Mesenchymal stem cell (in vitro differentiated cells and primary cell): ENCODE results near the gene SLC6A17.
A peak's percentile ranks its signal among the peaks of the same experiment; 100 is the strongest.

Experiments used
- DNase-seq: peaks from one replicate; pipeline ENCODE4 v3.0.0-alpha.2; 2013
- H2AFZ ChIP-seq: one replicate; pipeline ENCODE4 v1.6.1; 2013; ENCODE audit warnings: low read depth, mild to moderate bottlenecking, control low read depth, inconsistent platforms, low read length, moderate library complexity
- H2AK5ac ChIP-seq: 2 replicates; pipeline ENCODE4 v1.6.1; 2013; ENCODE audit warnings: low read length, moderate library complexity, mild to moderate bottlenecking, inconsistent platforms; ENCODE audit not compliant: severe bottlenecking
- H2BK120ac ChIP-seq: one replicate; pipeline ENCODE4 v1.6.1; 2013; ENCODE audit warnings: low read depth, mild to moderate bottlenecking, inconsistent platforms, low read length, moderate library complexity
- H2BK12ac ChIP-seq, 2 experiments: one replicate each; pipeline ENCODE4 v1.6.1; 2013; ENCODE audit warnings: inconsistent platforms in 2 of 2, low read length in 2 of 2, mild to moderate bottlenecking in 2 of 2, moderate library complexity in 2 of 2, control low read depth in 1 of 2
- H2BK15ac ChIP-seq: one replicate; pipeline ENCODE4 v1.6.1; 2013; ENCODE audit warnings: mild to moderate bottlenecking, low read depth, inconsistent platforms; ENCODE audit not compliant: poor library complexity, severe bottlenecking
- H2BK5ac ChIP-seq: 2 replicates; pipeline ENCODE4 v1.6.1; 2013; ENCODE audit warnings: low read depth, mild to moderate bottlenecking, low read length, control low read depth, inconsistent platforms; ENCODE audit not compliant: poor library complexity, severe bottlenecking
- H3K14ac ChIP-seq, 2 experiments: one replicate each; pipeline ENCODE4 v1.6.1; 2013; ENCODE audit warnings: inconsistent platforms in 2 of 2, low read length in 2 of 2, control low read depth in 1 of 2, mild to moderate bottlenecking in 1 of 2, moderate library complexity in 1 of 2
- H3K18ac ChIP-seq, 2 experiments: one replicate each; pipeline ENCODE4 v1.6.1; 2013; ENCODE audit warnings: inconsistent platforms in 2 of 2, low read length in 2 of 2, control low read depth in 1 of 2, low read depth in 1 of 2, mild to moderate bottlenecking in 1 of 2
- H3K23ac ChIP-seq, 2 experiments: one replicate each; pipeline ENCODE4 v1.6.1; 2013; ENCODE audit warnings: inconsistent platforms in 2 of 2, low read length in 2 of 2, mild to moderate bottlenecking in 2 of 2, moderate library complexity in 2 of 2, control low read depth in 1 of 2
- H3K27ac ChIP-seq: 2 replicates; pipeline ENCODE4 v1.5.1; 2013; ENCODE audit warnings: mild to moderate bottlenecking, moderate library complexity, low read length, control low read depth, inconsistent platforms; ENCODE audit not compliant: poor library complexity, severe bottlenecking
- H3K27me3 ChIP-seq, 2 experiments: 2 replicates each; pipeline versions ENCODE4 v1.6.1 to v1.7.0; 2013; ENCODE audit warnings: low read length in 2 of 2, mild to moderate bottlenecking in 2 of 2, moderate library complexity in 2 of 2, control low read depth in 1 of 2, inconsistent platforms in 1 of 2; ENCODE audit not compliant: control insufficient read depth in 1 of 2, insufficient read depth in 1 of 2
- H3K36me3 ChIP-seq, 2 experiments: 2 replicates each; pipeline versions ENCODE4 v1.6.1 to v1.7.0; 2013; ENCODE audit warnings: low read length in 2 of 2, control low read depth in 1 of 2, inconsistent platforms in 1 of 2, low read depth in 1 of 2, mild to moderate bottlenecking in 1 of 2; ENCODE audit not compliant: insufficient read depth in 2 of 2, control insufficient read depth in 1 of 2
- H3K4ac ChIP-seq, 2 experiments: one replicate each; pipeline ENCODE4 v1.6.1; 2013; ENCODE audit warnings: inconsistent platforms in 2 of 2, low read length in 2 of 2, mild to moderate bottlenecking in 2 of 2, moderate library complexity in 2 of 2, control low read depth in 1 of 2, low read depth in 1 of 2
- H3K4me1 ChIP-seq: 2 replicates; pipeline ENCODE4 v1.6.1; 2013; ENCODE audit warnings: low read depth, low read length, control low read depth; ENCODE audit not compliant: control insufficient read depth, insufficient read depth
- H3K4me2 ChIP-seq: 2 replicates; pipeline ENCODE4 v1.6.1; 2013; ENCODE audit warnings: low read length, mild to moderate bottlenecking, inconsistent platforms; ENCODE audit not compliant: poor library complexity, severe bottlenecking
- H3K4me3 ChIP-seq, 2 experiments: 2 replicates each; pipeline versions ENCODE4 v1.5.1 to v1.7.0; 2013; ENCODE audit warnings: low read length in 2 of 2, mild to moderate bottlenecking in 2 of 2, control low read depth in 1 of 2, low read depth in 1 of 2; ENCODE audit not compliant: insufficient read depth in 1 of 2
- H3K79me1 ChIP-seq: replicated peaks from 2 replicates; pipeline ENCODE4 v1.6.1; 2013; ENCODE audit warnings: mild to moderate bottlenecking, control low read depth, low read length, inconsistent platforms; ENCODE audit not compliant: poor library complexity, severe bottlenecking
- H3K9ac ChIP-seq: 2 replicates; pipeline ENCODE4 v1.7.0; 2013; ENCODE audit warnings: mild to moderate bottlenecking, low read length, moderate library complexity
- H3K9me3 ChIP-seq: 2 replicates; pipeline ENCODE4 v1.7.0; 2013; ENCODE audit warnings: mild to moderate bottlenecking, low read length; ENCODE audit not compliant: control insufficient read depth
- H4K8ac ChIP-seq: one replicate; pipeline ENCODE4 v1.6.1; 2013; ENCODE audit warnings: inconsistent platforms, mild to moderate bottlenecking, low read length, moderate library complexity
- H4K91ac ChIP-seq: one replicate; pipeline ENCODE4 v1.6.1; 2013; ENCODE audit warnings: mild to moderate bottlenecking, low read length, inconsistent platforms
- WGBS: methylation state at CpG from one replicate; pipeline ENCODE4 v1.1.7; 2013; ENCODE audit warnings: mixed read lengths; 5-methylcytosine and 5-hydroxymethylcytosine counted together

Gene SLC6A17

DNA sequence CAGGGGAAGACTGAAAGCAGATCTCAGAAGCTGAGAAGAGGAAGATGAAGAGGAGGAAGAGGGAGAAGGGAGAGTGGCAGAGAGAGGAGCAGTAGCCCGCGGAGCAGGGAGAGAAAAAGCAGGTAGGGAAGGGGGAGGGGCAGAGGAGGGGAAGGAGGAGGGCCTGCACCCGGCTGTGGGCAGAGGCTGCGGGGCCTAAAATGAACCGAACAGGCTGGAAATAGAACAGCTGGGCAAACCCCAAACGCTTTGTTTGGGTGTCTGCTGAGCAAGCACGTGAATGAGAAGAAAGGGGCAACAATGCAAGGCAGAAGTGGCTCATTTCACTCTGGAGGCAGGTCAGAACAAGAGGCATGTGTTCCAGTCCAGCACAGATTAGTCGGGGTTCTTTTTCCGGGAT, 93.3 kb downstream of the SLC6A17 start:
- no peaks in the 10 kb centered on the region for H3K9me3 ChIP-seq

DNA sequence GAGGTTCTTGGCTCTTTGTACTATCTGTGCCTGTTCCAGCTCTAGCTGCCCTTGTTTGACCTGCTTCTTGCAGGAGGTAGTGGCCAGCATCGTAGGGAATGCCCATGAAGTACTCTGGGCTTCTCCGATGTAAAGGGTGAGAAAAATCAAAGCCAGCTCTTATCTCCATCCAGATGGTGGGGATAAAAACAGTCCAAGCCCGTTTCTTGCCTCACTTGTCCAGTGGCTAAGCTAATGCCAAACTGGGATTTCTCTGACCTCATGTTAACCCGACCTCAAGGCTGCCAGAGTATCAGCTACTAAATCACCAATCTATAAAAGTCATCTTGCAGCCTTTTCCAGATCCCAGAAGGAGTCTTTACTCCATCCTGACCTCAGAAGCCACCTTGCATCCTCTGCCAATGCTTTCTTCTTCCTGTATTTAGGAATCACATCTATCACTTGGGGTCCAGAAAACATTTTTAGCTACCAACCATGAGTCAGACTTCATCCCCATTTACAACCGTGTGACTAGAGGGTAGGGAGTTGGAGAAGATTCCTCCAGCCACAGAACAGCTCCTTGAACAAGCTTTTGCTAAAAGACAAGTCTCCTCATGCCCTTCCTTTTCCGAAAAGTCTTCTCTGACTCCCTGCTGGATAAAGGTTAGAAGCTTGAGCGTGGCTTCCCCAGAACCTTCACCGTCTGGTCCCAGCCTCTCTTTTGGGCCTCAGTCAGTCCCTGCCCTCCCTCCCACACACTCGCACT, 95.8 kb downstream of the SLC6A17 start:
- Histone ChIP-seq H3K79me1 (no peaks in the 10 kb centered on the region), H3K4me3 (no peak overlapping the region), H3K27me3 (peaks cover 0 to 49% of the 10 kb centered on the region in 2 experiments), H4K91ac (no peak overlapping the region), H2BK120ac (no peak overlapping the region), H4K8ac (no peak overlapping the region), H3K9me3 (no peaks in the 10 kb centered on the region), H2AK5ac (no peak overlapping the region), H3K36me3 (no peaks in the 10 kb centered on the region), H3K4ac (no peak overlapping the region), H2AFZ (no peak overlapping the region), H3K9ac (peak overlapping the region; percentile 16), H3K14ac (no peak overlapping the region), H3K23ac (no peak overlapping the region), H3K27ac (no peak overlapping the region), H2BK12ac (no peak overlapping the region), H2BK15ac (no peak overlapping the region), H3K4me1 (no peaks in the 10 kb centered on the region), H3K18ac (no peak overlapping the region), H3K4me2 (no peak overlapping the region), H2BK5ac (no peak overlapping the region)
- DNase-seq, result no peak
- 75% methylated on average over 9 of the region's 9 CpGs for WGBS

More for the DNA sequence above, 93.3 kb downstream of the SLC6A17 start:
- no peak overlapping the region for H3K27ac ChIP-seq
- WGBS, result 28% methylated on average over 9 of the region's 9 CpGs
- H2BK15ac ChIP-seq, result no peak overlapping the region
- H3K4me1 ChIP-seq, result no peaks in the 10 kb centered on the region
- H3K23ac ChIP-seq, result no peak overlapping the region
- H3K27me3 ChIP-seq, result peaks cover 0 to 64% of the 10 kb centered on the region in 2 experiments
- H2BK12ac ChIP-seq, result no peak overlapping the region
- no peak overlapping the region for H2AK5ac ChIP-seq
- H3K79me1 ChIP-seq, result no peaks in the 10 kb centered on the region
- no peak overlapping the region for H3K4ac ChIP-seq
- H3K14ac ChIP-seq, result no peak overlapping the region
- DNase-seq, result no peak
- H2AFZ ChIP-seq, result no peak overlapping the region
- no peak overlapping the region for H3K4me3 ChIP-seq
- no peak overlapping the region for H2BK5ac ChIP-seq
- no peak overlapping the region for H3K9ac ChIP-seq
- H4K91ac ChIP-seq, result no peak overlapping the region
- no peak overlapping the region for H4K8ac ChIP-seq
- H2BK120ac ChIP-seq, result no peak overlapping the region
- H3K18ac ChIP-seq, result no peak overlapping the region
- H3K4me2 ChIP-seq, result no peak overlapping the region
- H3K36me3 ChIP-seq, result no peaks in the 10 kb centered on the region

DNA sequence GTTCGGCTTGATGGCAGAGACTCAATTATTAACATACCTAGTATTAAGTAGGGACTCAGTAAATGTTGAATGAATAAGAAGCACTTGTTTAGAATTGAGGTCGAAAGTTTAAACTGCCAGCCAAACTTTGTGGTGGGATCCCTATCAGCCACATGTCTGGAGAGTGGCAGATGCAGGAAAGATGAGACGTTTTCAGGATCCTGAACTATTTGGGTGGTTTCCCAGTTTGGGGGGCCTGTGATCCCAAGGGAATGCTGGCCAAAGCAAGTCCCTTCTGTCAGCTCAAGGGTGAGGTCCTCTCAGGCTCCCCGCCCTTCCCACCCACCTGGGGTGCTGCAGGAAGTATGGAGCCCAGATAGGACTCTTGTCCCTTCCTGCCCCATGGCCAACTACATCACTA, 98.5 kb downstream of the SLC6A17 start:
- no peak overlapping the region for H2BK12ac ChIP-seq
- H2BK5ac ChIP-seq, result no peak overlapping the region
- no peak for DNase-seq
- no peak overlapping the region for H2BK120ac ChIP-seq
- H3K27ac ChIP-seq, result no peak overlapping the region
- no peak overlapping the region for H3K23ac ChIP-seq
- no peak overlapping the region for H3K4me2 ChIP-seq
- H3K36me3 ChIP-seq, result no peaks in the 10 kb centered on the region
- no peaks in the 10 kb centered on the region for H3K79me1 ChIP-seq
- H4K91ac ChIP-seq, result no peak overlapping the region
- H3K27me3 ChIP-seq, result peaks cover 0 to 44% of the 10 kb centered on the region in 2 experiments
- H2BK15ac ChIP-seq, result no peak overlapping the region
- H3K4me1 ChIP-seq, result no peaks in the 10 kb centered on the region
- H3K9me3 ChIP-seq, result no peaks in the 10 kb centered on the region
- no peak overlapping the region for H4K8ac ChIP-seq
- H3K9ac ChIP-seq, result no peak overlapping the region
- no peak overlapping the region for H2AFZ ChIP-seq
- H3K18ac ChIP-seq, result no peak overlapping the region
- H2AK5ac ChIP-seq, result no peak overlapping the region
- no peak overlapping the region for H3K4ac ChIP-seq
- 65% methylated on average over 3 of the region's 4 CpGs for WGBS
- no peak overlapping the region for H3K4me3 ChIP-seq
- no peak overlapping the region for H3K14ac ChIP-seq

DNA sequence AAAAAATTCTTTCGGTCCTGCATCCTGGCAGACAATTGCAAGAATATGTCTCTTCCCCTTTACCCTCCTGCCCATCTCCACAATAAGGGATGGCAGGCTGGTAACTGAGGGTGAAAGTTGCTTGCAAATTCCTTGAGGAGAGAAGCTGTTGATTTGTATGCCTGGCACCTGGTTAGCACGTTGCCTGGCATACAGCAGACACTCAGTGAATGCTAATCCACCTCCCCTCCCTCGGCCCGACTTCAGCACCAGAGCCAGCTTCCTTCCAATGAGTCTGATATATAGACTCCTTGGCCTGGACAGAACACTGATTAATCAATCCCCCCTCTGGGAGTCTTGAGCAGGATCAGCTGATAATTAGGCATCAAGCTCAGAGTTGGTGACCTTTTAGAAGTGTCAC, 99.0 kb downstream of the SLC6A17 start:
- WGBS, result 56% methylated on average over 3 of the region's 4 CpGs
- Histone ChIP-seq H3K18ac (no peak overlapping the region), H3K4me2 (no peak overlapping the region), H3K27me3 (peaks cover 1 to 40% of the 10 kb centered on the region in 2 experiments), H3K79me1 (no peaks in the 10 kb centered on the region), H3K23ac (no peak overlapping the region), H4K91ac (no peak overlapping the region), H2BK120ac (no peak overlapping the region), H3K4ac (no peak overlapping the region), H3K9me3 (no peaks in the 10 kb centered on the region), H3K36me3 (no peaks in the 10 kb centered on the region), H3K27ac (no peak overlapping the region), H2AK5ac (no peak overlapping the region), H3K4me1 (no peaks in the 10 kb centered on the region), H2BK15ac (no peak overlapping the region), H2BK5ac (no peak overlapping the region), H3K4me3 (no peak overlapping the region), H3K9ac (no peak overlapping the region), H2AFZ (no peak overlapping the region), H4K8ac (no peak overlapping the region), H3K14ac (no peak overlapping the region), H2BK12ac (no peak overlapping the region)
- DNase-seq, result no peak
